GM21360 (cell line): ENCODE data around the gene DDIT4L.
"Not testable (repeated sequence)": the region's sequence is repeated elsewhere in the genome, so short reads cannot be mapped to it uniquely, and the experiment has no call there.

Source experiments
- ATAC-seq: cut with Tn5 transposase; IDR thresholded peaks from one replicate; pipeline ENCODE4 v1.9.1; 2021; ENCODE audit warnings: mild to moderate bottlenecking, moderate library complexity; ENCODE audit not compliant: unreplicated experiment

Gene DDIT4L

DNA sequence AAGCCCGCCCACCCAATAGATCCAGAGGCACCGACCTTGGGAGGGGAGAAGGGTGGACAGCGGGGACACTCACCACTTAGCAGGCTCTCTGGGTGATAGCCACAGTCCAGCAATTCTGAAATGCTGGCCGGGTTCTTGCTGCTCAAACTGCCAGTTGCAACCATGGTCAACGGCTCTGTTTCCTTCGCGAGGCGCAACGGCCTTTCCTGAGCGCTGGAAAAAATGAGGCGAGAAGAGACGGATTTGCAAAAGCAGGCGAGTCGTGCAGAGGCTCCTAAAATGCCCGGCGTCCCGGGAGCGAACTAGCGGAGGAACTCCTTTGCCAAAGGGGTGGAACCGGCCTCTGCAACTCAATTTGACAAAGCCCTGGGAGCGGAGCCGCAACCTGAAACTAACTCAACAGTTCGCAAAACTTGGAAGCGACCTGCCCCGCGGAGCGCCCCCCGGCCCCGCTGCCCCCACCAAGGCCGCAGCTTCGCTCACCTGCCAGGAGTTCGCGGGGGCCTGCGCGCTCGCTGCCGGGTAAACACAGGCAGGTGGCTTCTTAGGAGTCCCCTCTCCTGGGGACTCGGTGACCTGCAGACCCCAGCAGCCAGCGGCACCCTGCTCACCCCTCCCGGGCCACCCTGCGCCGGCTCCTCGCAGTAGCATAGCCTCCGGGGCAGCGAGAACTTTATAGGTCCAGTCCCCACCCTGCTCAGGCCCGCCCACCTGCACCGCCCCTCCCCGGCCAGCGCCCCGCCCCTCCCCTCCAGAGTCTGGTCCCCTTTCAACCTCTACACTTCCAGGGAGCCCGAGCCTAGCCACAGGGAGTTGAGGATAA lies at the start of gene DDIT4L:
DDIT4L (minus strand) TSS at position 649 of the 823 bp plus-strand sequence; CDS start at position 164, 485 bp downstream.
- ATAC-seq, result no peak

GRCh38 chr4:100240008-100240407 lies 49.7 kb upstream of the DDIT4L start:
- no peak for ATAC-seq

GRCh38 chr4:100224721-100225120 lies 34.5 kb upstream of the DDIT4L start:
- no peak for ATAC-seq

GRCh38 chr4:100224160-100224559 lies 33.9 kb upstream of the DDIT4L start:
- no peak for ATAC-seq

GRCh38 chr4:100208964-100209363 lies 18.7 kb upstream of the DDIT4L start:
- ATAC-seq, result peak; percentile 85

DNA sequence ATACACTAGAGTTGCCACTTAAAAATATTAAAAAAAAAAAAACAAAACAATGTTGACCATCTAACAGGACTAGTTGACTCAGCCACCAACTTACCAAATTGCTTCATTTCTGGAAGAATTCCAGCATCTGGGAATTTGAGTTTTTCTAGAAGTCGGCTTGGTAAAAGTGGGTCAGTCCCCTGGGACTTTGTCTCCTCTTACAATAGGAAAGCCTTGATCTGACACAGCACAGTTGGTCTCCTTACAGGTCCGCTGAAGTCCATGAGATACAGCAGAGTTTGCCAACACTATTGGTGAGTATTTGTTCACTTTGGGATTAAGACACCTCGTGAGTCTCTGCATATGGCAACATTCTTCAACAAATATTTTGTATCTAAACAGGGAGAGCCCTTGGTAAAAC lies 18.2 kb upstream of the DDIT4L start:
- no peak for ATAC-seq

DNA sequence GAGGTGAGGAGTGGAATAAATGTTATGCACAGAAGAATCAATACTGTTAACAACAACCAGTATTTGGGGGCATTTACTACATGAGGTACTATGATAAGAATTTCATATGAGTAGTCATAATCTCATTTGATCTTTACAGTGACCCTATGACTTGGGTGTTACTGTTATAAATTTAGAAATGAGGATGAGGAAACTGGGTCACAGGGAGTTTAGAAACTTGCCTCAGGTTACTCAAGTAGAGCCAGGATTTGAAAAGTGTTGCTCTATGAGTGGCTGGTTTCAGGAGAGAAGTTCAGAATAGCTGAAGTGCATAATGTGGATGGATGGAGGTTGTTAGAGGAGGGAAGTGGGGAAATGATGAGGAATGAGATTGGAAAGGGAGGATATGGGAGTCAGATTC lies 16.6 kb upstream of the DDIT4L start:
- ATAC-seq, result no peak

GRCh38 chr4:100198061-100198460 lies 7.8 kb upstream of the DDIT4L start:
- ATAC-seq, result no peak

GRCh38 chr4:100196388-100197071 lies 6.3 kb upstream of the DDIT4L start:
- ATAC-seq, result not testable (repeated sequence)

- ATAC-seq, result no peak
Observed at GRCh38 chr4:100190643-100191600, 654 bp upstream of the DDIT4L start.

GRCh38 chr4:100188829-100189228 lies 1.4 kb downstream of the DDIT4L start:
- no peak for ATAC-seq

GRCh38 chr4:100187781-100188180 lies 2.5 kb downstream of the DDIT4L start:
- no peak for ATAC-seq

DNA sequence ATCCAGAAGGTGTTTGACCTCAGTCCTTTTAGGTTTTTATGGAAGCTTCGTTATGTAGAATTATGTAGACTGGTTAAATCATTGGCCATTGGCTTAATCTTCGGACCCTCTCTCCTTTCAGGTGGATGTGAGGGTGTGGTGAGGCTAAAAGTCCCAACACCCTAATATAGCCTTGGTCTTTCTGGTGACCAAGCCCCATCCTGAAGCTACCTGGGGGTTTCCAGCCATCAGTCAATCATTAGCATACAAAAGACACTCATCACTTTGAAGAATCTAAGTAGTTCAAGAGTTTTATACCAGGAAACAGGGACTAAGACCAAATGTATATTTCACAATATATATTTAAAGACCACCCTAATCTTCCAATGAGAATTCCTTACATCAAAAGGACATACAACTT lies 5.5 kb downstream of the DDIT4L start:
- ATAC-seq, result no peak

GRCh38 chr4:100177855-100178254 lies 12.4 kb downstream of the DDIT4L start:
- no peak for ATAC-seq

DNA sequence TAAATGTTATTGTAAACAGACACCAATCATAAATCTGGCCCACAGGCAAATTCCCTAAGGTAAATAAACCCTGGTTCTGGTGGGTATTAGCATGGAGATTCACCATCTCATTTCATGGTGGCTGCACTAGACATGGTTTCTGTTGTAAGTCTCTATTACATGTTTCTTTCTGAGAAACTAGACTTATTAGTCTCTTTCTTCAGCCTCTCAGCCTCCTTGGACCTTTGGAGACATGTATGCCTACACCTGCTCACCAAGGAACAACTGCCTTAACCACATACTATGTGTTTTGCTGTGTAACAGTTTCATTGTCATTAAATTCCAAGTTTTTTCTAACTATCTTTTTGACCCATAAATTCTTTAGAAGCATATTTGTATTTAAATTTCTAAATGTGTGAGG lies 13.1 kb downstream of the DDIT4L start:
- no peak for ATAC-seq

DNA sequence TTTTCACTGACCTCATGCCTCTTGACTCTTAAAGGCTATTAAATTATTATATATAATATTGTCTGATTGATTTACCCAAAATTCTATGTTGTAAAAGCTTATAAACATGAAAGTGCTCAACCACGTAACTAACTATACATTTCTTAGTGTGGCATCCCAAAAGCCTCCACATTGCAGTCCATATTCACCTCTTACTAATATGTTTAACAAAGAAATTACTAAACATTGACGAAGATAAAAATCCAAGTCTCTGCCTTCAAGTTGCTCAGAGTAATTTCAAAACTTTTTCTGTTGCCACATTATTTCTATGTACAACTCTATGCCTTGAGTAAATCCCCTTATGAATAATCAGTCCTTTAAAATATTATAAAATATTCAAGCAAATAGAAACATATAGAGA lies 14.4 kb downstream of the DDIT4L start:
- ATAC-seq, result no peak

GRCh38 chr4:100174985-100175383 lies 15.3 kb downstream of the DDIT4L start:
- ATAC-seq, result no peak

DNA sequence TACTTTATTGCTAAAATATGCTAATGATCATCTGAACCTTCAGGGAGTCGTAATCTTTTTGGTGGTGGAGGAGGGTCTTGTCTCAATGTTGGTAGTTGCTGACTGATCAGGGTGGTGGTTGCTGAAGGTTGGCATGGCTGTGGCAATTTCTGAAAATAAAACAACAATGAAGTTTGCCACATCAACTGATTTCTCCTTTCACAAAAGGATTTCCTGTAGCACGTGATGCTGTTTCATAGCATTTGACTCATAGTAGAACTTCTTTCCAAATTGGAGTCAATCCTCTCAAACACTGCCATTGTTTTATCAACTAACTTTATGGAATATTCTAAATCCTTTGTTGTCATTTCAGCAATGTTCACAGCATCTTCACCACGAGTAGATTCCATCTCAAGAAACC lies 19.3 kb downstream of the DDIT4L start:
- ATAC-seq, result no peak

GRCh38 chr4:100169491-100170485 lies 20.5 kb downstream of the DDIT4L start:
- ATAC-seq, result no peak

GRCh38 chr4:100168521-100168920 lies 21.7 kb downstream of the DDIT4L start:
- ATAC-seq, result no peak
